Measurements from ENCODE around the gene MAPK14.

DNA sequence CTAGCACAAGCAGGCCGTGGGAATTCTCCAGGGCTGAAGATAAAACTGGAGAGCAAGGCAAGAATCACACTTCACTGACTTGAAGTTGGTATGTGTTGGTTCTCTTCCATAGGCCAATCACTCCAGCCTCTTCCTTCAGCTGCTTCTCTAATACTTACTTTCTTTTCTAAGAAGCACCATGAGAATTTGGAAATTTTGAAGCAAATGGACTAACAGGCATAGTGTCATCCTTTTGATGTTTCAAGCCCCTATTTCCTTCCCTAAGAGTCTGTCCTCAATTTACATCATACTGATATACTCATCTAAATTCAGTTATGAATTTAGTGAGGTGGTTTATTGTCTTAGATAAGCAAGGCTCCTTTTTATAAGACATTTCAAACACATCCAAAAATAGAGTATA, 27.2 kb upstream of the MAPK14 start:
- TF ChIP-seq TAF1 (IDR thresholded peaks at IDR 0.05; ENCODE audit: low read depth) (no peak), EP300 (IDR thresholded peaks at IDR 0.05; ENCODE audit: borderline replicate concordance) (no peak), CEBPB (IDR thresholded peaks at IDR 0.05) (no peak), REST (IDR thresholded peaks at IDR 0.05; ENCODE audit: low read depth) (no peak), YY1 (IDR thresholded peaks at IDR 0.05; ENCODE audit: low read depth) (no peak), NFIC (IDR thresholded peaks at IDR 0.05) (no peak), FOXM1 (IDR thresholded peaks at IDR 0.05; ENCODE audit: borderline replicate concordance, low read depth) (no peak), TEAD4 (IDR thresholded peaks at IDR 0.05) (no peak), RAD21 (IDR thresholded peaks at IDR 0.05; ENCODE audit: low read depth) (no peak), EGR1 (IDR thresholded peaks at IDR 0.05) (no peak), ZBTB7A (IDR thresholded peaks at IDR 0.05; ENCODE audit: low read depth) (no peak)
- TF ChIP-seq, protein P1, sequence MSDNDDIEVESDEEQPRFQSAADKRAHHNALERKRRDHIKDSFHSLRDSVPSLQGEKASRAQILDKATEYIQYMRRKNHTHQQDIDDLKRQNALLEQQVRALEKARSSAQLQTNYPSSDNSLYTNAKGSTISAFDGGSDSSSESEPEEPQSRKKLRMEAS (IDR thresholded peaks at IDR 0.05), result no peak

Measured in Ishikawa (cell line).